ENCODE data around the gene NUBPL.

DNA sequence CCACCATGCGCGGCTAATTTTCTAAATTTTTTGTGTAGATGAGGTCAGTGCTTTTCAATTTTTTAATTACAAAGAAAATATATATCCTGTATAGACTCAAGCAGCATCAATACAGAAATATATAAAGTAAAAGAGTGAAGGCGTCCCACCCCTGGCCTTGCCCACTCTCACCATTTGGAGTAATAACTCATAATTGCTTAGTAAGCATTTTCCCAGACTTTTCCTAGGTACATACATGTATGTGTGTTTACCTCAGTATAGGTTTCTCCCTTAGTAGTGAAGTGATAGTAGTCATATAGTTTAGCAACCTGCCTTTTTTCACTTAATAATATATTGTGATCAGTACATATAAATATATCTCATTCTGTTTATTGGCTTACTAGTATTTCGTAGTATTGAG lies 200.1 kb downstream of the NUBPL start:
- TF ChIP-seq, protein P1, sequence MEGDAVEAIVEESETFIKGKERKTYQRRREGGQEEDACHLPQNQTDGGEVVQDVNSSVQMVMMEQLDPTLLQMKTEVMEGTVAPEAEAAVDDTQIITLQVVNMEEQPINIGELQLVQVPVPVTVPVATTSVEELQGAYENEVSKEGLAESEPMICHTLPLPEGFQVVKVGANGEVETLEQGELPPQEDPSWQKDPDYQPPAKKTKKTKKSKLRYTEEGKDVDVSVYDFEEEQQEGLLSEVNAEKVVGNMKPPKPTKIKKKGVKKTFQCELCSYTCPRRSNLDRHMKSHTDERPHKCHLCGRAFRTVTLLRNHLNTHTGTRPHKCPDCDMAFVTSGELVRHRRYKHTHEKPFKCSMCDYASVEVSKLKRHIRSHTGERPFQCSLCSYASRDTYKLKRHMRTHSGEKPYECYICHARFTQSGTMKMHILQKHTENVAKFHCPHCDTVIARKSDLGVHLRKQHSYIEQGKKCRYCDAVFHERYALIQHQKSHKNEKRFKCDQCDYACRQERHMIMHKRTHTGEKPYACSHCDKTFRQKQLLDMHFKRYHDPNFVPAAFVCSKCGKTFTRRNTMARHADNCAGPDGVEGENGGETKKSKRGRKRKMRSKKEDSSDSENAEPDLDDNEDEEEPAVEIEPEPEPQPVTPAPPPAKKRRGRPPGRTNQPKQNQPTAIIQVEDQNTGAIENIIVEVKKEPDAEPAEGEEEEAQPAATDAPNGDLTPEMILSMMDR (IDR thresholded peaks at IDR 0.05; ENCODE audit: low read depth, low read length, poor library complexity, severe bottlenecking) = no peak
- TF ChIP-seq EZH2phosphoT487 (IDR thresholded peaks at IDR 0.05; ENCODE audit: borderline replicate concordance, low read length) = no peak

Data from DOHH2 (cell line).